ENCODE data around the gene C5.

GRCh38 chr9:120996409-120996808 lies 53.7 kb downstream of the C5 start:
- TF ChIP-seq CTCF (IDR thresholded peaks at IDR 0.05; ENCODE audit: low read length) (no peak), EZH2 (IDR thresholded peaks at IDR 0.05; ENCODE audit: borderline replicate concordance, low read length) (no peak)

Data from OCI-LY1 (cell line).